ENCODE data around the gene SPRR2E. TPM values are rescaled to one million over a fixed set of nuclear protein-coding genes. Genes with fewer than 3 reads are reported as not detected.

SPRR2E gene
- total and polyA plus RNA-seq, 2 donors from 2014 or later = not detected

DNA sequence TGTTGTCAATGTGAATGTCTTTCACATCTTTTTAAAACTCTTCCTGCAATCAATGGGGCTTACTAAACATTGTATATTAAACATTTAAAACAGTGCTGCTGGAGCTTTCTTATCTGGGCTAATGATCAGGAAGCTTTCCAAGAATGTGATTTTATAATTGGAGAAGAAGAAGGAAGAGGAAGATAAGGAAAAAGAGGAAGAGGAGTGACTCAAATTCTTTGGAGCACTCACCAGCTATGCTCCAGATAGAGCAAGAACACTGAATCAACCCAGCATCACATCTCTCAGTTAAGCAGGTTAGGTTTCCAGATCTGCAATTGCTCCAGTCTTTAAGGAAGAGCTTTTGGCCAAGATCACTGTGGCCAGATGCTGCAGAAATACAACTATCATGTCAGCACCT lies 1.4 kb upstream of the SPRR2E start:
- FAIRE-seq = no peak
- intact Hi-C loops (cut with DNase I) = no loop called here

DNA sequence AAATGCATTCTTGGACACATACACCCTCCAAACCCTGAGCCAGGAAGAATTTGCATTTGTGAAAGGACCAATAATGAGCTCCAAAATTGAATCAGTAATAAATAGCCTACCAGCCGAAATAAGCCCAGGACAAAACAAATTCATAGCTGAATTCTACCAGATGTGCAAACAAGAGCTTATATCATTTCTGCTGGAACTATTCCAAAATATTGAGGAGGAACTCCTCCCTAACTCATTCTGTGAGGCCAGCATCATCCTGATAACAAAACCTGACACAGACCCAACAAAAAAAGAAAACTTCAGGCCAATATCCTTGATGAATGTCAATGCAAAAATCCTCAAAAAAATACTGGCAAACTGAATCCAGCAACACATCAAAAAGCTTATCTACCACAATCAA lies 6.7 kb downstream of the SPRR2E start:
- no peak overlapping the region for H3K27ac ChIP-seq (ENCODE audit: low read depth in 2 of 2, low read length in 2 of 2)
- TF ChIP-seq, protein P1, sequence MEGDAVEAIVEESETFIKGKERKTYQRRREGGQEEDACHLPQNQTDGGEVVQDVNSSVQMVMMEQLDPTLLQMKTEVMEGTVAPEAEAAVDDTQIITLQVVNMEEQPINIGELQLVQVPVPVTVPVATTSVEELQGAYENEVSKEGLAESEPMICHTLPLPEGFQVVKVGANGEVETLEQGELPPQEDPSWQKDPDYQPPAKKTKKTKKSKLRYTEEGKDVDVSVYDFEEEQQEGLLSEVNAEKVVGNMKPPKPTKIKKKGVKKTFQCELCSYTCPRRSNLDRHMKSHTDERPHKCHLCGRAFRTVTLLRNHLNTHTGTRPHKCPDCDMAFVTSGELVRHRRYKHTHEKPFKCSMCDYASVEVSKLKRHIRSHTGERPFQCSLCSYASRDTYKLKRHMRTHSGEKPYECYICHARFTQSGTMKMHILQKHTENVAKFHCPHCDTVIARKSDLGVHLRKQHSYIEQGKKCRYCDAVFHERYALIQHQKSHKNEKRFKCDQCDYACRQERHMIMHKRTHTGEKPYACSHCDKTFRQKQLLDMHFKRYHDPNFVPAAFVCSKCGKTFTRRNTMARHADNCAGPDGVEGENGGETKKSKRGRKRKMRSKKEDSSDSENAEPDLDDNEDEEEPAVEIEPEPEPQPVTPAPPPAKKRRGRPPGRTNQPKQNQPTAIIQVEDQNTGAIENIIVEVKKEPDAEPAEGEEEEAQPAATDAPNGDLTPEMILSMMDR (IDR thresholded peaks at IDR 0.05; ENCODE audit: borderline replicate concordance, extremely low read depth, insufficient read depth) = no peak
- H3K4me1 ChIP-seq (ENCODE audit: control insufficient read depth in 2 of 3, insufficient read depth in 2 of 3, low read depth in 1 of 3, low read length in 3 of 3) = no peaks in the 10 kb centered on the region
- H3K36me3 ChIP-seq (ENCODE audit: control insufficient read depth in 2 of 3, insufficient read depth in 3 of 3, low read length in 3 of 3) = no peaks in the 10 kb centered on the region
- no peak for DNase-seq
- peaks cover 0 to 2% (median 0%) of the 10 kb centered on the region in 3 donors for H3K9me3 ChIP-seq (ENCODE audit: control insufficient read depth in 2 of 3, insufficient read depth in 1 of 3, low read length in 3 of 3)
- FAIRE-seq = no peak
- no peaks in the 10 kb centered on the region for H3K27me3 ChIP-seq (ENCODE audit: control insufficient read depth, insufficient read depth, low read length)
- H3K4me3 ChIP-seq (ENCODE audit: low read length in 3 of 3) = no peak overlapping the region
- intact Hi-C loops (cut with DNase I) = no loop called here
- no peak overlapping the region for H3K9ac ChIP-seq (ENCODE audit: low read length in 3 of 3)

More for the DNA sequence above, 1.4 kb upstream of the SPRR2E start:
- Histone ChIP-seq H3K4me3 (ENCODE audit: low read length in 3 of 3) (no peak overlapping the region), H3K27me3 (ENCODE audit: control insufficient read depth, insufficient read depth, low read length) (no peaks in the 10 kb centered on the region), H3K9me3 (ENCODE audit: control insufficient read depth in 2 of 3, insufficient read depth in 1 of 3, low read length in 3 of 3) (no peaks in the 10 kb centered on the region), H3K9ac (ENCODE audit: low read length in 3 of 3) (no peak overlapping the region), H3K4me1 (ENCODE audit: control insufficient read depth in 2 of 3, insufficient read depth in 2 of 3, low read depth in 1 of 3, low read length in 3 of 3) (no peaks in the 10 kb centered on the region), H3K27ac (ENCODE audit: low read depth in 2 of 2, low read length in 2 of 2) (no peak overlapping the region), H3K36me3 (ENCODE audit: control insufficient read depth in 2 of 3, insufficient read depth in 3 of 3, low read length in 3 of 3) (no peaks in the 10 kb centered on the region)
- no peak for DNase-seq
- TF ChIP-seq, protein P1 (IDR thresholded peaks at IDR 0.05; ENCODE audit: borderline replicate concordance, extremely low read depth, insufficient read depth) = no peak

DNA sequence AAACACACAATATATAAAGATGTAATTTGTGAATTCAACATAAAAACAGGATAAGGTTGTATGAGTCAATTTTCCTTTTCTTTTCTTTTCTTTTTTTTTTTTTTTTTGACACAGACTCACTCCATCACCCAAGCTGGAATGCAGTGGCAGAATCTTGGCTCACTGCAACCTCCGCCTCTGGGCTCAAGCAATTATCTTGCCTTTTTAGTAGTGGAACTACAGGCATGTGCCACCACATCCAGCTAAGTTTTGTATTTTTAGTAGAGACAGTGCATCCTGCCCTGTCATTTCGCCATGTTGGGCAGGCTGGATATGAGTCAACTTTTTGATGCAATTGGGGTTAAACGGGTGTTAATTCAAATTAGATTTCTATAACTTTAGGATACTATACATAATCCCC lies 12.6 kb downstream of the SPRR2E start:
- TF ChIP-seq, protein P1 (IDR thresholded peaks at IDR 0.05; ENCODE audit: borderline replicate concordance, extremely low read depth, insufficient read depth) = no peak
- no peaks in the 10 kb centered on the region for H3K27me3 ChIP-seq (ENCODE audit: control insufficient read depth, insufficient read depth, low read length)
- intact Hi-C loops (cut with DNase I) = no loop called here
- H3K4me3 ChIP-seq (ENCODE audit: low read length in 3 of 3) = no peak overlapping the region
- H3K27ac ChIP-seq (ENCODE audit: low read depth in 2 of 2, low read length in 2 of 2) = no peak overlapping the region
- no peaks in the 10 kb centered on the region for H3K4me1 ChIP-seq (ENCODE audit: control insufficient read depth in 2 of 3, insufficient read depth in 2 of 3, low read depth in 1 of 3, low read length in 3 of 3)
- no peak overlapping the region for H3K9ac ChIP-seq (ENCODE audit: low read length in 3 of 3)
- H3K9me3 ChIP-seq (ENCODE audit: control insufficient read depth in 2 of 3, insufficient read depth in 1 of 3, low read length in 3 of 3) = peaks cover 0 to 2% (median 0%) of the 10 kb centered on the region in 3 donors
- DNase-seq (no peak), FAIRE-seq (no peak)
- H3K36me3 ChIP-seq (ENCODE audit: control insufficient read depth in 2 of 3, insufficient read depth in 3 of 3, low read length in 3 of 3) = no peaks in the 10 kb centered on the region

Measured in kidney (tissue), 14 donors.